HL-60/S4 treated with retinoic acid at 250 ng/mL for 4 days and 3 days (cell line): ENCODE measurements around the gene RPRD1B.

Experiments used
- in situ Hi-C: fragments of 300-500 bp; cut with MboI; formaldehyde crosslinking; loops from 2 replicates; pipeline ENCODE4 v1.7.0; 2022; ENCODE audit warnings: low sequenced_read_pairs

The RPRD1B gene

GRCh38 chr20:38033330-38034107 is at the start of gene RPRD1B, which contains the start of gene TTI1:
Gene RPRD1B (plus strand): TSS chr20:38033746. CDS start chr20:38033948, 202 bp downstream.
Gene TTI1 (minus strand): TSS chr20:38033456. CDS start chr20:38013816, 19,640 bp downstream.
- in situ Hi-C loops: no loop called here

- in situ Hi-C loops: no loop called here
Observed at GRCh38 chr20:37984018-37984785, 49.3 kb upstream of the RPRD1B start.

GRCh38 chr20:37986044-37986858 is 47.3 kb upstream of the RPRD1B start:
- in situ Hi-C loops: no loop called here

GRCh38 chr20:37986873-37987601 is 46.5 kb upstream of the RPRD1B start:
- in situ Hi-C loops: no loop called here

- in situ Hi-C loops: no loop called here
Observed at GRCh38 chr20:37987602-37988290, 45.8 kb upstream of the RPRD1B start.

GRCh38 chr20:37988306-37988954 is 45.1 kb upstream of the RPRD1B start:
- in situ Hi-C loops: no loop called here

- in situ Hi-C loops: loop anchor here (10.0 kb wide), 1 partner anchor 425 kb away; no protein-coding TSS in a partner anchor
Observed at GRCh38 chr20:37989601-37990295, 43.8 kb upstream of the RPRD1B start.

- in situ Hi-C loops: loop anchor here (10.0 kb wide), 1 partner anchor 426 kb away; no protein-coding TSS in a partner anchor
Observed at GRCh38 chr20:37990571-37991151, 42.9 kb upstream of the RPRD1B start.

GRCh38 chr20:37991157-37991866 is 42.2 kb upstream of the RPRD1B start:
- in situ Hi-C loops: loop anchor here (10.0 kb wide), 1 partner anchor 427 kb away; no protein-coding TSS in a partner anchor

- in situ Hi-C loops: loop anchor here (10.0 kb wide), 1 partner anchor 427 kb away; no protein-coding TSS in a partner anchor
Observed at GRCh38 chr20:37991908-37992307, 41.6 kb upstream of the RPRD1B start.

GRCh38 chr20:37992802-37993409 is 40.6 kb upstream of the RPRD1B start:
- in situ Hi-C loops: loop anchor here (10.0 kb wide), 1 partner anchor 428 kb away; no protein-coding TSS in a partner anchor

- in situ Hi-C loops: loop anchor here (10.0 kb wide), 1 partner anchor 430 kb away; no protein-coding TSS in a partner anchor
Observed at GRCh38 chr20:37994512-37994911, 39.0 kb upstream of the RPRD1B start.

- in situ Hi-C loops: loop anchor here (10.0 kb wide), 1 partner anchor 431 kb away; no protein-coding TSS in a partner anchor
Observed at GRCh38 chr20:37995856-37996605, 37.5 kb upstream of the RPRD1B start.

- in situ Hi-C loops: loop anchor here (10.0 kb wide), 1 partner anchor 433 kb away; no protein-coding TSS in a partner anchor
Observed at GRCh38 chr20:37997516-37997915, 36.0 kb upstream of the RPRD1B start.

GRCh38 chr20:37999526-38000263 is 33.9 kb upstream of the RPRD1B start:
- in situ Hi-C loops: loop anchor here (10.0 kb wide), 1 partner anchor 435 kb away; no protein-coding TSS in a partner anchor
